ENCODE measurements around the gene C3orf38.

The C3orf38 gene

DNA sequence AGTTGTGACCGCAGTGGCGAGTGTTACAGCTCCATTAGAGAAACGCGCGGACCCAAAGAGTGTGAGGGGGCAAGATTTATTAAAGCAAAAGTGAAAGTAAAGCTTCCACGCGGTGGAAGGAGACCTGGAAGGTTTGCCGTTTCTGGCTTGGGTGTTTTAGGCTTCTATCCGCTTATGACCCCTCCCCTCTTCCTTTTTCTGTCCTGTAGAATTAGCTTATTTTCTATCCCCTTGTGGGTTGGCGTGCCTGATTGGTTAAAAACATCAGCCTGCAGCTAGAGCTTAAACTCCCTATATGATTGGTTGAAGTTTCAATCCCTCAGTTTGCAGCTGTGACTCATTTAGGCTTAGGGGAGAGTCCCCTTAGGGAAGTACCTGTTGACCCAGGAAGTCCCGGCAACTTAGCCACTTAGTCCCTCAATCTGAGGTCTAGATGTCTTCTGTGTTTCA, 39.6 kb downstream of the C3orf38 start:
- H3K4me1 ChIP-seq (ENCODE audit: control insufficient read depth, insufficient read depth, low read length) = no peaks in the 10 kb centered on the region
- H3K36me3 ChIP-seq (ENCODE audit: control insufficient read depth, insufficient read depth, low read length) = no peaks in the 10 kb centered on the region
- H3K4me3 ChIP-seq (ENCODE audit: insufficient read depth, low read depth, low read length) = no peak overlapping the region
- no peaks in the 10 kb centered on the region for H3K27me3 ChIP-seq (ENCODE audit: control insufficient read depth, insufficient read depth, low read length, poor library complexity, severe bottlenecking)
- H3K27ac ChIP-seq (ENCODE audit: insufficient read depth, low read depth, low read length, poor library complexity, severe bottlenecking) = no peak overlapping the region
- 94 to 97% methylated on average over 11 of the region's 11 CpGs for WGBS, 2 experiments
- no peaks in the 10 kb centered on the region for H3K9me3 ChIP-seq (ENCODE audit: control insufficient read depth, low read length)

DNA sequence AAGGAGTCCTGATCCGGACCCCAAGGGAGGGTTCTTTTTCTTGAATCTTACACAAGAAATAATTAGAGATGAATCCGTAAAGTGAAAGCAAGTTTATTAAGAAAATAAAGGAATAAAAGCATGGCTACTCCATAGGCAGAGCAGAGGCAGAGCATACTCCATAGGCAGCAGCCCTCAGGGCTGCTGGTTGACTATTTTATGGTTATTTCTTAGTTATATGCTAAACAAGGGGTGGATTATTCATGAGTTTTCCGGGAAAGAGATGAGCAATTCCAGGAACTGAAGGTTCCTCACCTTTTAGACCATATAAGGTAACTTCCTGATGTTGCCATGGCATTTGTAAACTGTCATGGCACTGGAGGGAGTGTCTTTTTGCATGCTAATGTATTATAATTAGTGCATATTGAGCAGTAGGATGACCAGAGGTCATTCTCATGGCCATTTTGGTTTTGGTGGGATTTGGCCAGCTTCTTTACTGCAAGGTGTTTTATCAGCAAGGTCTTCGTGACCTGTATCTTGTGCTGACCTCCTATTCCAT, 42.2 kb downstream of the C3orf38 start:
- Histone ChIP-seq H3K27ac (ENCODE audit: insufficient read depth, low read depth, low read length, poor library complexity, severe bottlenecking) (no peak overlapping the region), H3K4me3 (ENCODE audit: insufficient read depth, low read depth, low read length) (no peak overlapping the region), H3K27me3 (ENCODE audit: control insufficient read depth, insufficient read depth, low read length, poor library complexity, severe bottlenecking) (no peaks in the 10 kb centered on the region), H3K4me1 (ENCODE audit: control insufficient read depth, insufficient read depth, low read length) (no peaks in the 10 kb centered on the region), H3K36me3 (ENCODE audit: control insufficient read depth, insufficient read depth, low read length) (no peaks in the 10 kb centered on the region), H3K9me3 (ENCODE audit: control insufficient read depth, low read length) (no peaks in the 10 kb centered on the region)
- WGBS, 2 experiments = 63 to 72% methylated on average over 4 of the region's 4 CpGs

DNA sequence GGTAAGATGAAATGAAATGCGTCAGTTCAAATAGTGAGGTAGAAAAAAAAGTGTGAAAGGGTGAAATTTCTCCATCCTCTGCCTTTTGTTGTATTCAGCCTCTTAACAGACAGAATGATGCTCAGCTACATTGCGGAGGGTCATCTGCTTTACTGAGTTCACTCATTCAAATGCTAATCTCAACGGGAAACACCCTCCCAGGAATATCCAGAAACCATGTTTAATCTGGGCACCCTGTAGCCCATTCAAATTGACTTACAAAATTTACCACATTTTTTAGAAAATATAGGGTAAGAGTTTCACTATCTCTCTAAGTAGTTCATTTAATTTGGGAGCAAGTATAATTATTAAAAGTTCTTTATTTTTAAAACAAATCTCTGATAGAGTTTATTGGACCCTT, 42.9 kb downstream of the C3orf38 start:
- no peak overlapping the region for H3K27ac ChIP-seq (ENCODE audit: insufficient read depth, low read depth, low read length, poor library complexity, severe bottlenecking)
- H3K27me3 ChIP-seq (ENCODE audit: control insufficient read depth, insufficient read depth, low read length, poor library complexity, severe bottlenecking) = no peaks in the 10 kb centered on the region
- H3K9me3 ChIP-seq (ENCODE audit: control insufficient read depth, low read length) = no peaks in the 10 kb centered on the region
- no peak overlapping the region for H3K4me3 ChIP-seq (ENCODE audit: insufficient read depth, low read depth, low read length)
- WGBS, 2 experiments = 38 to 53% methylated on average over 3 of the region's 3 CpGs
- no peaks in the 10 kb centered on the region for H3K4me1 ChIP-seq (ENCODE audit: control insufficient read depth, insufficient read depth, low read length)
- H3K36me3 ChIP-seq (ENCODE audit: control insufficient read depth, insufficient read depth, low read length) = no peaks in the 10 kb centered on the region

DNA sequence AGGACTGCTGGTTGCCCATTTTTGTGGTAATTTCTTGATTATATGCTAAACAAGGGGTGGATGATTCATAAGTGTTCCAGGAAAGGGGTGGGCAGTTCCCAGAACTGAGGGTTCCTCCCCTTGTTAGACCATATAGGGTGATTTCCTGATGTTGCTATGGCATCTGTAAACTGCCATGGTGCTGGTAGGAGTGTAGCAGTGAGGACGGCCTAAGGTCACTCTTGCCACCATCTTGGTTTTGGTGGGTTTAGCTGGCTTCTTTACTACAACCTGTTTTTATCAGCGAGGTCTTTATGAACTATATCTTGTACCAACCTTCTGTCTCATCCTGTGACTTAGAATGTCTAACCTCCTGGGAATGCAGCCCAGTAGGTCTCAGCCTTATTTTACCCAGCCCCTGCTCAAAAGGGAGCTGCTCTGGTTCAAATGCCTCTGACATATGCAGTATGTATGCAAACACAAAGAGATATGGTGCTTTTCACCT, 46.2 kb downstream of the C3orf38 start:
- H3K27me3 ChIP-seq (ENCODE audit: control insufficient read depth, insufficient read depth, low read length, poor library complexity, severe bottlenecking) = no peaks in the 10 kb centered on the region
- no peak overlapping the region for H3K27ac ChIP-seq (ENCODE audit: insufficient read depth, low read depth, low read length, poor library complexity, severe bottlenecking)
- WGBS, 2 experiments = 93 to 98% methylated on average over 2 of the region's 2 CpGs
- H3K9me3 ChIP-seq (ENCODE audit: control insufficient read depth, low read length) = no peaks in the 10 kb centered on the region
- no peaks in the 10 kb centered on the region for H3K4me1 ChIP-seq (ENCODE audit: control insufficient read depth, insufficient read depth, low read length)
- no peaks in the 10 kb centered on the region for H3K36me3 ChIP-seq (ENCODE audit: control insufficient read depth, insufficient read depth, low read length)
- H3K4me3 ChIP-seq (ENCODE audit: insufficient read depth, low read depth, low read length) = no peak overlapping the region

DNA sequence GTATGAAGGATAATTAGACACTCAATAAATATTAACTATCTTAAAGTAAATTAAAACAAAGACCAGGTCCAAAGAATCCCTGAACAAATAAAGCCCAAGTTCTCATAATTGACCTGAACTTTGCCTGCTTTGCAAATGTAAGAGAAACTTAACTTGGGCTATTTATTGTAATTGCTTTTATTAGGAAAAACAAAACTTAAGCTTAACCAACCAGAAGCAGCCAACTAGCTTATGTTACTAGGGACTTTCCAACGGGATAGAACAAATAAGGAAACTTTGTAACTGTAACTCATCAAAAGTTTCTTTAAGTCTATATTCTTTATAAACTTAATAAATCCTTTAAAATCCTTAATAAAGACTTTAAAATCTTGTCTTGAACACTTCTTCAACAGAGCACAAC, 48.4 kb downstream of the C3orf38 start:
- WGBS, 2 experiments = no CpG with 5 or more reads among the region's 1 CpG
- no peaks in the 10 kb centered on the region for H3K27me3 ChIP-seq (ENCODE audit: control insufficient read depth, insufficient read depth, low read length, poor library complexity, severe bottlenecking)
- H3K27ac ChIP-seq (ENCODE audit: insufficient read depth, low read depth, low read length, poor library complexity, severe bottlenecking) = no peak overlapping the region
- no peaks in the 10 kb centered on the region for H3K9me3 ChIP-seq (ENCODE audit: control insufficient read depth, low read length)
- no peaks in the 10 kb centered on the region for H3K4me1 ChIP-seq (ENCODE audit: control insufficient read depth, insufficient read depth, low read length)
- H3K36me3 ChIP-seq (ENCODE audit: control insufficient read depth, insufficient read depth, low read length) = no peaks in the 10 kb centered on the region
- no peak overlapping the region for H3K4me3 ChIP-seq (ENCODE audit: insufficient read depth, low read depth, low read length)

DNA sequence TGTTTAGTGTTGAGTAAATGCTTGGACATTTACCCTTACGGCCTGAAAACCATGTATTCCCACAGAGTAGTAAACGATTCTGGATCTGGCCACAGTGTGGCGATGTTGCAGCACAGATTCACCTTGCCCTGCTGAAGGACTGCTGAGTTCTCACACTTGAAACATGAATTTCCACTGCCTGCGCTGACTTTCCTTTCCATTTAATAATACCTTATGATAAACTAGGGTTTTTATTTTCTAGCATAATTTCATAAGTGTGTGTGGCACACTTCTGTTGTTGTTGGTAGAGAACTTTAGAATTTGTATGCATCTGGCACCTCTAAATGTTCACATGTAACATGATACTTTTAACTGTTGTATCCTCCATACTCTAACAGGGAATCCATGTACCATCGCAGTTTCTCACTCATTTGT, 53.9 kb downstream of the C3orf38 start:
- WGBS, 2 experiments = 29 to 33% methylated on average over 4 to 5 of the region's 5 CpGs
- Histone ChIP-seq H3K27ac (ENCODE audit: insufficient read depth, low read depth, low read length, poor library complexity, severe bottlenecking) (no peak overlapping the region), H3K9me3 (ENCODE audit: control insufficient read depth, low read length) (no peaks in the 10 kb centered on the region), H3K4me1 (ENCODE audit: control insufficient read depth, insufficient read depth, low read length) (no peaks in the 10 kb centered on the region), H3K27me3 (ENCODE audit: control insufficient read depth, insufficient read depth, low read length, poor library complexity, severe bottlenecking) (no peaks in the 10 kb centered on the region), H3K4me3 (ENCODE audit: insufficient read depth, low read depth, low read length) (no peak overlapping the region), H3K36me3 (ENCODE audit: control insufficient read depth, insufficient read depth, low read length) (no peaks in the 10 kb centered on the region)

Data from ectodermal cell (in vitro differentiated cells).